ENCODE results near the gene POMT2.

DNA sequence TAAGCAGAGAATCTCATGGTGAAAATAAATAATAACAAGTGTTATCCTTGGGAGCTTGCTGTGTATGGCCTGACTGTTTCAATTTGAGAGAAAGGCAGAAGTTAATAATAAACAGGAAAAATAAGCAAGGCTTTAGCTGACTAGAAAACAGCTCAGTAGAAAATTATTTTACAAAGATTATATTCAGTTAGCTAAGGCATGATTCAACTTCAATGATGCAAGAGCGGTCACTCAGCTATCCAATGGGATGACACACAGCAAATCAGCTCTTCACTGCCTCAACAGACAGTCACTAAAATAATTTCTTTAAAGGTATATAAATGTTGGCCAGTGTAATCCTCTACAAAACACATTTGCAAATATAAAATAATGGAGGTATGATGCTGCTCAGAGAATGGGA, 18.7 kb upstream of the POMT2 start:
- TF ChIP-seq, protein P1, sequence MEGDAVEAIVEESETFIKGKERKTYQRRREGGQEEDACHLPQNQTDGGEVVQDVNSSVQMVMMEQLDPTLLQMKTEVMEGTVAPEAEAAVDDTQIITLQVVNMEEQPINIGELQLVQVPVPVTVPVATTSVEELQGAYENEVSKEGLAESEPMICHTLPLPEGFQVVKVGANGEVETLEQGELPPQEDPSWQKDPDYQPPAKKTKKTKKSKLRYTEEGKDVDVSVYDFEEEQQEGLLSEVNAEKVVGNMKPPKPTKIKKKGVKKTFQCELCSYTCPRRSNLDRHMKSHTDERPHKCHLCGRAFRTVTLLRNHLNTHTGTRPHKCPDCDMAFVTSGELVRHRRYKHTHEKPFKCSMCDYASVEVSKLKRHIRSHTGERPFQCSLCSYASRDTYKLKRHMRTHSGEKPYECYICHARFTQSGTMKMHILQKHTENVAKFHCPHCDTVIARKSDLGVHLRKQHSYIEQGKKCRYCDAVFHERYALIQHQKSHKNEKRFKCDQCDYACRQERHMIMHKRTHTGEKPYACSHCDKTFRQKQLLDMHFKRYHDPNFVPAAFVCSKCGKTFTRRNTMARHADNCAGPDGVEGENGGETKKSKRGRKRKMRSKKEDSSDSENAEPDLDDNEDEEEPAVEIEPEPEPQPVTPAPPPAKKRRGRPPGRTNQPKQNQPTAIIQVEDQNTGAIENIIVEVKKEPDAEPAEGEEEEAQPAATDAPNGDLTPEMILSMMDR (IDR thresholded peaks at IDR 0.05), result no peak
- TF ChIP-seq POLR2AphosphoS5 (IDR thresholded peaks at IDR 0.05) (no peak), POLR2A (IDR thresholded peaks at IDR 0.05) (no peak)
